Left cardiac atrium (tissue), 4 donors: Measurements from ENCODE around the gene RHEB. TPM values are rescaled to one million over a fixed set of nuclear protein-coding genes. Genes with fewer than 3 reads are reported as not detected.

Experiments used
- ATAC-seq, 2 donors: fragments of 200-7000 bp; cut with Tn5 transposase; one replicate each; pipeline ENCODE4 v1.9.1; 2020; ENCODE audit warnings: mild to moderate bottlenecking in 2 of 2, moderate library complexity in 2 of 2
- DNase-seq: peaks from one replicate; pipeline ENCODE4 v3.0.0-alpha.2; 2020
- intact Hi-C, 2 donors: fragments of 100-400 bp; cut with DNase I; formaldehyde crosslinking; loops; one replicate each; pipeline versions ENCODE4 v1.14.1 to v1.15.1; 2022 to 2023
- total RNA-seq, 2 donors: library from RNA; stranded (reverse); fragmentation: NEBNext Ultra II Directional; extraction: Animal tissue kit (Norgen Biotek cat#: 25700); gene quantifications; one replicate each; pipeline ENCODE4 v1.2.1, GENCODE V29; 2021
- donor health status: DM: no; HTN: yes; CAD: no.
- donor health status: DM: no; HTN: yes; CAD: no; lungs with severe emphysema.
- donor health status: DM: yes; HTN: yes; CAD: no.
- donor health status: Dilated cardiomyopathy.

The RHEB gene
- total RNA-seq, 2 donors from 2014 or later, result 110 to 180 TPM

DNA sequence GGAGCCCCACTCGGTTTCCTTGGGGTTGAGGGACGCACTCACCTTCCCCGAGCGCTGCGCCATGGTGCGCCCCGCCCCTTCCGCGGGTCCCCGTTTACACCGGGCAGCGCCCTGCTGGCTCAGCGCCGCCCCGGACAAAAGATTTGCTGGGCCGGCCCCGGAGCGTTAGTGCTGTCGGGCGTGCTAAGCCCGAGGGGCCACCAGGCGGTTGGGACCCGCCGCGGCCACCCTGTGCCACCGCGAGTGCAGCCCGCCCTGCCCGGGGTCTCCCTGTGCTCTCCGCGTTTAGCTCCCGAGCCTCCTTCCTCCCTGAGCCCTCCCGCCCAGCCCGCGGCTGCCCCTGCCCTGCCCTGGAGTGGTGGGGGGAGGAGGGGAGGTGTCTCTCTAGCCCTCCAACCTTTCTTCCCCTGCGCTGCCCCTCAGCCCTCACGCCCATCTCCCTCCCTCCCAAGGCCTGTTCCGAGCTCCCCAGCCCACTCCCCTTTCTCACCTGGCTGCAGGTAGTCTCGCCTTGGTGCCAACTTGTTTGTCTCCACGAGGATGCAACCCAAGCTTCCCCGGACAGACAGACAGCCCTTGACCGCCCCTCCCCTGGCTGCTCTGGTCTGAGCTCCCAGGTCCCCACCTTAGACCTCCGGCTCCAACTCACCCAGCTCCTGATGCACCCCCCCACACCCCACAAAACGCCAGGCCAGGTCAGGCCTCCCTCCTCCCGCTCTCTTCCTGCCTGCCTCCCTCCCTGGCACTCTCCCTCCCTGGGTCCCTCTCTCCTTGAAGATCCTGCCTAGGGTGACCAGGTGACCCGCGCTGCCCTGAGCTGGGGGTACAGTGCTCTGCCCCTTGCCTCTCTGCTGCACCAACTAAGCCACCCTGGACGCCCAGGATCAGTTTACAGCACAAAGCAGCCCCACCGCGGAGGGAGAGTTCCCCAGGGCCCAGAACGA, 79.6 kb downstream of the RHEB start, which contains the start of gene CRYGN:
Gene CRYGN (minus strand): TSS at position 287 of the 944 bp plus-strand sequence. CDS start 224 bp downstream, at position 63.
- no peak for DNase-seq
- ATAC-seq, result peak in 1 of 2 donors; percentile 23
- intact Hi-C loops, result no loop called here

DNA sequence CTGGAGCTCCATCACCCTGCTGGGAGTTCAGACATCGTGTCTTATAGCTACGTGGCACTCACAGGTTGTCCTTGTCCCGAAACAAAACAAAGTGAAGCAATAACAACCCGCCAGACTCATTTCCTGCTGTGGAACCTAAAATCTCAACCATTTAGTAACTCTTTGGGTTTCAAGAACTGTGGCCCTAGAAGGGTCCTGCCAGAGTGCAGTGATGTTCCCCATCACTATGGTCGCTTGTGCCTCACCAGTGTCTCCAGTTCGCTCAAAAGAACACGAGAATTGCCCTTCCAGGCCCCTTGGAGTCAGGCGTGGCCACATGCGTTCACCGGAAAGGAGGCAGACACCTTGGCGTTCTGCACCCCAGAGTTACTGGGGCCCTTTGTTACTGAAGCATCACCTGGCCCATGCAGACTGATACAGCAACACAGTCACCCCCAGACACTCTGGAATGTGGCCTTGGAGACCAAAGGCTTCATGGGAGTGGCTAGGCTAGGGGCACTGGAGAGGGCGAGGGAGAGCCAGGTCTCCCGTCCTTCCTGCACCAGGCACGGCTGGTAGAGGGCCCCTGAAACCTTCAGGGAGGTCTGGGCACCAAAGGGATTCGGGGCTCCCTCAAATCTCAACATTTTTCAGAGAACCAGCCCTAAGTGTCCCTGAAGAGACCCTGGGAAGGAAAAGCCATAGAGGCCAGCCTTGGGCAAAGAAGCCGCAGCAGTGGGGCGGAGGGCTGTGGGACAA, 80.7 kb downstream of the RHEB start:
- no peak for ATAC-seq
- no peak for DNase-seq
- intact Hi-C loops, result no loop called here

DNA sequence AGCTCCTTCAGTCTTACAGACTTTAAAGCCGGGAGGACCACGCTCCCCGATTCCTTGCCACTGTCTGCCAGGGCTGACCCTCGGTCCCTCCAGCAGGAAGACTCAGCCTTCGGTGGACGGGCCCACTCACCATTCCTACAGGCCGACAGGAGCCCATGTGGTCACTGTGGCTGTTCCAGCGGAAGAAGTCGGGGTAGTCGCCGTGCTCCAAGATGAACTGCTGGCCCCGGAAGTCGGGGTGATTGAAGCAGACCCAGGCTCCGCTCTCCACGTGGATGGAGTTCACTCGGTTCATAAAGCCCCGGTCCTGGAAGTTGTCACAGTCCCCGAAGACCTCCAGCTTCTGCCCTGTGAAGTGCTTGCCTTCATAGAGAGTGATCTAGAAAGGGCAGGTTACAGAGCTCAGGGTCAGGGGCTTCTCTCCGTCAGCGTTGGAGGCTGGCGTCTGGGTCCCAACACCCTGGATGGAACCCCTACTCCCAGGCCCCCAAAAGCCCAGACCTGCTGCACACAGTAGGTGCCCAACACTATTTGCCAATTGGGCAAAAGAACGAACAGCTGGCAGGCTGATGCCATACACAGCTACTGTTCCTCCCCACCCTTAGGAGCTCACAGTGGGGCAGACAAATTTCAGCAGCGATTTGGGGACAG, 81.7 kb downstream of the RHEB start:
- intact Hi-C loops, result no loop called here
- DNase-seq (no peak), ATAC-seq (no peak)

DNA sequence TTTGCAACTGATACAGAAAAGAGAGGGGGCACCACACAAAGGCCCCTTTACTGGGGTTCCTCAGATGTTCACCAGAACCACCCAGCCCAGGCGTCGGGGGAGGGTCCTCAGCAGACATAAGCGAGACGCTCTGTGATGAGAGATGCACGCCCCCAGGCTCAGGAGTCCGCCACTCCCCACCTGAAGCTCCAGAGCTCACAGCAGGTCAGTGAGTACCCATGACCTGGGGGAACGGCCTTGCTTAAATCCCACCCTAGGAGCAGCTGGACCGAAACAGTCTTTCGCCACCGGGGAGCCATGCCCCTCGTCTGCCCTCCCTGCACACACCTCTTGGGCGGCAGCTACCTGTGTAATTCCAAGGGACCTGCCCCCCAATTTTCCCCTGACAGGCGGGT, 82.5 kb downstream of the RHEB start:
- ATAC-seq, result no peak
- intact Hi-C loops, result no loop called here
- DNase-seq, result no peak

DNA sequence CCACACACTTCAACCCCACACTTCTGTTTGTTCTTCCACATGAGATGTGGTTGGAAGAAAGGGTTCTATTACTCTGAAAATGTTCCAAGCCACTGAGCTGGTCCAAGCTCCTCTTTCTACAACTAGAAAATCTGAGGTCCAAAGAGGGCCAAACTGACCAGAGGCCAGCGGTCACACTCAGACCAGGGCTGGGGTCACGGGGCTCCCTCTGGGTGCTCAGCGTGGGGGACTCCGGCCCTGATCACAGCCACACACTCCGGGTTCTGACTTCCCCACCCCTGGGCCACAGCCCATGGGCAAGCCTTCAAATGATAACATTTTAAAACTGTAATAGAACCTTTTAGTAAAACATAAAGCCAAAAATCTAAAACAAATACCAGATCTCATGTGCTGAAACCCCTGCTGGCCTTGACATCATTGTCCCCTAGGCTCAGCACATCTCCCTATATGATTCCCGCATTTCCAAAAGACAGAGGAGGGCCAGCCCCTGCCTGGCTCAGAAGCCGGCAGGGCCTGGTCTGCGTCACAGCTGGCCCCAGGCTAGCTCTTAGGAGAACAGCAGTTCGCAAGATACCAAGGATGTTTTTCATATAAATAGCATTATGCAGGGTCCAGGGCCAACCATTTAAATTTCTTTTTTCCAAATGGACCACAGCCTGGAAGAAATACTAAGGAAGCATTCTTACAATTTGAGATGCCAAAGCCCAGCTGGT, 83.1 kb downstream of the RHEB start:
- intact Hi-C loops, result no loop called here
- ATAC-seq, result peak; percentile 32 to 72

DNA sequence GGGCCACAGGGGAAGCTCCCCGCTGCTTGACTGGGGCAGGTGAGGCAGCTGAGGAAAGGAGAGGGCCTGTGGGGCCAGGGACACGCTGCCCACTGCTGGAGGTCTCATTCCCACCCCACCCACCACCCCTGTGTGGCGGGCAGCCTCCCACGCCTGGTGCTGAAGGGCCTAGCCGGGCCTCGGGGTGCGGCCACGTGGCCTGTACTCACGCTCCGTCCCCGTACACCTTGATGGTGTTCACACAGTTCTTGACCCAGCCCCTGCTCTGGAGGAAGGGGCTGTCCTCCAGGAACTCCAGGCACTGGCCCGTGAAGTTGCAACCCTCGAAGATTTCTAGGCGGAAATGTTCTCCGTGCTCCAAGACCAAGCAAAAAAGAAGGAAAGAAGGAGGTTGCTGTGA, 83.7 kb downstream of the RHEB start:
- ATAC-seq (no peak), DNase-seq (no peak)
- intact Hi-C loops, result no loop called here

More for the DNA sequence above, 83.1 kb downstream of the RHEB start:
- DNase-seq, result no peak

DNA sequence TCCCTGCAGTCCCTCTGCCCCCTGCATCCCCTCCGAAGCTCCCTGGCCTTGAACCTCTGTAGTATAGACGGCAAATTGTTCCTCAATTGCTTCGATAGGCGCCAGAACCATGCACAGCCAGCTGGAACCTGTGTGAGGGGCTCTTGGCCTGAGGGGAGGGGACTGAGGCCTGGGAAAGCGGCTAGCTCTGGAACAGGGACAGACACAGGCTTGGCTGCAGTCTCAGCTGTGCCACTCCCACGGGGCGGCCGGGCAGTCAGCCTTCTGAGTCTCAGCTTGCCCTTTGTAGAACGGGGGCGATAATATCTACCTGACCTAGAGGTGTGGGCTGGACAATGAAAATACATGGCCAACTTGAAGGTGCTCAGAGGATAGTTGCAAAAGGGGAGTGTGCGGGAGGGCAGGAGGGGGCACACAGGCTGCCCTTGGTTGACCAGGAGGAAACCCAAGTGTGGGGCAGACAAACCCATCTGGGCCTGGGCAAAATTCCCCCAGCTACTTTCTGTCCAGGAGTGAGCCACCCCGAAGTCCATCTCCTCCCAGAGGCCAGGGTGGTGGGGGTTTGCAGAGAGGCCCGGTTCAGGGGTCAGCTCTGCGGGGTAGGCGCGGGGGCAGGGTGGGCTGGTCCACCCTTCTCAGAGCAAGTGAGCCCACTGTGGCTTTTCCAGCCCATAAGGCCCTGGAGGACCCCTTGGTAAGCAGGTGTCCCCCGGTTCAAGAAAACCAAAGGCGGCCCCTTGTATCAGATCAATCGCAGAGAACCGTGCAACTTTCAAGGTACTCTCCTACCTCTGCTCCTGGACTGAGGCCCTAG, 84.4 kb downstream of the RHEB start:
- ATAC-seq (no peak), DNase-seq (no peak)
- intact Hi-C loops, result no loop called here

DNA sequence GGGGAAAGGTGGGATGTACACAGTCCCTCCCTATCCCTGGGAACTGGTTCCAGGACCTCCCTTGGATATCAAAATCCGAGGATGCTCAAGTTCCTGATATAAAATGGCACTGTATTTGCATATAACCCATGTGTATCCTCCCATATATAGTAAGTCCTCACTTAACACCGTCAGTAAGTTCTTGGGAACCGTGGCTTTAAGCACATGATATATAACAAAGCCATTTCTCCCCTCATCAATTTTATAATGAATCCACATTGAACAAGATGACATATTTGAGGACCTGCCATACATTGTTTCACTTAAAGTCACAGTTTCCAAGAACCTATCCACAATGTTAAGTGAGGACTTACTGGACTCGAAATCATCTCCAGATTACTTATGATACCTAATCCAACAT, 85.1 kb downstream of the RHEB start:
- intact Hi-C loops, result no loop called here

DNA sequence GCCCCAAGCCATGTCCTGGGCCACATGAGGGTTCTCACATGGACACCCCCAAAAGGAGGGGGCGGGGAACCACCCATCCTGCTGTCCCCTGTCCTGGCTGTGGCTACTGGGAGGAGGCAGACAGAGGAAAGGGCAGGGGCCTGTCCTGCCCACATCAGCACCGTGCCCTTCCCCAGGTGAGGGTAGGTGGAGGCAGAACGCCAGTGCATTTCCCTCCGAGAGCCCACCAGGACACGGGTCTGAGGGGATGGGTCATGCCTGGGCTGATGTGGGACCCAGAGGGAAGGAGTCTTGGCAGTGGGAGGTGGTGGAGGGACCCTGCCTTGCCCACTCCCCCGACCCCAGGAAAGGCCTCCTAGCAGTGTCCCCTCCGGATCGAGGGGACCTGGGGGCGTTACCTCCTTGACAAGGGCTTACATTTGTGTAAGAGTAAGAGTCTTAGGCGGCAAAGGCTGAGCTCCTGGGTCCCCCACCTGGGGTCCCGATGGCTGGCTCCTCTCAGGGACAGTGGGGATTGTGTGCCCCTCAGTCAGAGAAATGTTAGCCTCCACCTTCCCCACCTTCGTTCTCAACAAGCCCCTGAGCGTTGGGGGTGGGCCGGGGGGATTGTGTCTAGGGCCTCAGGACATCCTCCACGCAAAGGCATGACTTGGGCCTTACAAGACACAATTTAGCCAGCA, 85.8 kb downstream of the RHEB start:
- intact Hi-C loops, result no loop called here
- ATAC-seq (no peak), DNase-seq (no peak)

More for the DNA sequence above, 85.1 kb downstream of the RHEB start:
- DNase-seq, result no peak
- no peak for ATAC-seq

DNA sequence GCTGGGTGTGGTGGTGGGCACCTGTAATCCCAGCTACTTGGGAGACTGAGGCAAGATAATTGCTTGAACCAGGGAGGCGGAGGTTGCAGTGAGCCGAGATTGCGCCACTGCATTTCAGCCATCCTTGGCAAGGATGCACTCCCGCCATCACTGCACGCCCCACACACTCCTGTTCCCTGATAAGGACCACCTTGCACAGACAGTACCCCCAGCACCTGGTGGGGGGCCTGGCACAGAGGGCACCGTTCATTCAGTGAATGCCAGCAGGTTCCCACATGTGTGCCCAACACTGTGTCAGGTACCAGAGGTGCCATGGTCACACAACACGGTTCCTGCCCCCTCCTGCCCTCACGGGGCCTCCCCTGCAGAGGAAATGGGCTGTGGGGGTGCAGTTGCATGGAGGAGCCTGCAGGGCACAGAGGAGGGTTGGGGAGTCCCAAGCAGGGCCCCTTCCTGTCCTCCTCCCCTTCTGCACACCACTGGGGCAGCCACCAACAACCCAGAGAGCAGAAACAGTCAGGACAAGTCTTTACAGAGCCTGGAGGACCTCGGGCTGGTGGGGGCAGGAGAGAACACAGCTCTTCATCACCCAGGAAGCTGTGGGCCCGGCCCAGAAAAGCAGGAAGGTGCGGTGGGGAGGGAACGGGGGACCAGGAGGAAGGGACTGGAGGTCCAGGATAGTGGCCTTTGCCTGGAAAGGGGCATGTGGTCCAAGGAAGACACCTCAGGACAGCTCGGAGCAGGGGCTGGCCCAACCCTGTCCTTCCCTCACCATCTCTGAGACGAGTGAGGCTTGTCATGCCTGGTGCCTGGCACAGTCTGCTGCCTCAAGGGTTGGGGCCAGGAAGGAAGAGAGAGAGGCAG, 86.8 kb downstream of the RHEB start:
- intact Hi-C loops, result no loop called here
- no peak for DNase-seq
- no peak for ATAC-seq

DNA sequence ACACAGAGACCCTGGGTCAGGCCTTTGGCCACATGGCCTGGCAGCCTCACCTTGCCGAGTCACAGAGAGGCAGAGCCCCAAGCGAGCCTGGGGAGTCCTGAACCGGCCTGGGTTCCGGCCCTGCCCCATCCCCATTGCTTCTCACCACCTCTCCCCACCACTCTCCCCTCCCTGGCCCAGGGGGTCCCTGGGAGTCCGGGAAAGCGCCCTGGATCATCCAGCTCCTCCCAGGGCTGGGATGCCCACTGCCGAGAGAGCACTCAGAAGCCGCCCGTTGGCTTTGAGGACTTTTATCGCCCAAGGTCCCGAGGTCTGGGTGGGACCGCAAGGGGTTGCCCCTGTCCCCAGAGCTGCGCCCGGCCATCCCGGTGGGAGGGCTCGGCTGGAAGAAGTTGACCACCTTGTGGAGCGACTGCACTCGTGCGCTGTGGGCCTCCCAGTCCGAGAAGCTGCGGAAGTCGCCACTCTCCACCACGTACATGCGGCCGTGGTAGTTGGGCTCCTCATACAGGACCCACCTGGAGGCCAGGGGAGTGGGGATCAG, 87.9 kb downstream of the RHEB start:
- intact Hi-C loops, result no loop called here
- no peak for ATAC-seq
- no peak for DNase-seq

DNA sequence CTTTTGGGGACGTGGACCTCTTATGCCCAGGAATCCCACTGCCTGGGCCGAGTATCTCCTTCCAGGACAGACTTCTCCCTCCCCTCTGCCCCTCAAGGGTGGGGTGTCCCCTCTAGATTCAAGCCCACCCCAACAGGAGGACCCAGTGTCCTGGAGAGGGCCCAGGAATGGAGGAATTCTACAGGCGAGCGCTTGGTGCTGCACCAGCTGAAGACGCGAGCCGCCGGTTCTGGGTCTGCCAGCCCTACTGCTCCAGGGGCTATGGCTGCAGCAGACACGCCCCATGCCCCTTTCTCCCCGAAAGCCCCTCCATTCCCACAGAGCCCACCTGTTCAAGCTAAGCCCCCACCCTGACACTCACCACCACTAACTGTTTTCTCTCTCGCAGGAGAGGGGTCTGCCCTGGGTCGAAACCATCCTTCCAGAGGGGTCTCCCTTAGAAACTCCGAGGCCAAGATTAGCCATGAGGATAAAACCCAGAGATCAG, 88.4 kb downstream of the RHEB start:
- ATAC-seq (no peak), DNase-seq (no peak)
- intact Hi-C loops, result no loop called here

DNA sequence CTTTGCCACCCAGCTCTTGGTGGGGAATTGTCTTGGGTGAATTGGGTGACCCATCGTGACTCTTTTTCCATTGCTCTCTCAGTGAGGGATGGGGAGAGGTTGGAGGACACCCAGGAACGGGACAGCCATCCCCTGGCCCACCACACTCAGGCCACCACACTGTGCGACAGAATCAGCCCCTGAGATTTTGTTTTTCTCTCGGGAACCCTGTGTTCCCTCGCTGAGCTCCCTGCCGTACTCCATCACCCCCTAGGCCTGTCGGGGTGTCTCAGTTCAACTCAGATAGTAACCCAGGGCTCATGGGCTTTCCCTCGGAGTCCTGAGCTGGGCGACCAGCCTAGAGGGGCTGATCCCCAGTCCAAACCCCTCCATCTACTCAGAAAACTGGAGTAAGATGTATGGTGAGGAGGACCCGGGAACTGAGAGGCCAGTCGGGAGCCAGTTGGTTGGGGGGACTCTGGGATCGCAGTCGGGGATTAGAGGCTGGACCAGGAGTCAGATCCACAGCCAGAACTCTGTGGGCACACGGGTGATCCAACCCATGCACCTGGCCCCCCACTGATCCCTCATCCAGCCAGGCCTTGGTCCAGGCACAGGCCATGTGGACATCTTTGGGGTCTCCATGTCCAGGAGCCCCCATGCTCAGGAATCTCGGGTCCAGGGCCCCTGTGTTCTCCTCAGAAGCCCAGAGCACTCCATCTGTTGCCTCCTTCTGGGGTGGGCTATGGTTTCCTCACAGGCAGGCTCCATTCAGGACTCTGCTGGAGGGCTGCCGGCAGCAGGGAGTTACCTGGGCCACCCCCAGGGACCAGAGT, 89.1 kb downstream of the RHEB start:
- ATAC-seq, result no peak
- intact Hi-C loops, result no loop called here

DNA sequence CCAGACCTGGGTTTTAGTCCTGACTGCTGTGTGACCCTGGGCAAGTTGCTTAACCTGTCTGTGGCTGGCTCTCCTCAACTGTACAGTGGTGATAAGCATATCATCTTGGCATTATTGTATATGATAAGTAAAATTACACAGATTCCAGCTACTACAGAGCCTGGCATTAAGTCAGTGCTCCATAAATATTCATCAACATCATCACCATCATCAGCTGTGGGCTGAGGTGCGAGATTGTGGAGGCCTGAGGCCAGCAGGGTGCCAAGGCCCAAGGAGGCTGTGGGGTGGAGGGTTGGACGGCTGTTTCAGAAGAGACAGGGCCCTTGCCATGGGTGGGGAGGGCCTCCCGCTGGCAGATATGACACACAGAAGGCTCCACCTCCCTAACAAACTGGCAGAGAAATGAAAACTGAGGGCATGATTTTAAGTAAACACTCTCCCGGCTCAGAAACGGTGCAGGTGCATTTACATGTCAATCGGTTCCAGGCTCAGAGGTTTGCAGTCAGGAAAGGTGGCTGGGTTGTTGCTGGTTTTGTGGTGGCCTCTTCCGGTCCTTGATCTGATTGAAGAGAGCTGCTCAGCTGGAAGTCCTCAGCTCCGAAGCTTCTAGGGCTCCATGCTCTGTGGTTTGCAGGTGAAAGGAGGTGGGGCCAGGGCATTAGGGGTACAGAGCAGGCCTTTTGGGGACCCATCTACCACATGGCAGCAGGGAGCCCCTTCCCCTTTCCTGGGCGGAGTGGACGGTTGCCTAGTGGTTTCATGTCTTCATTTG, 89.9 kb downstream of the RHEB start:
- intact Hi-C loops, result no loop called here
- ATAC-seq, result peak in 1 of 2 donors; percentile 4
- DNase-seq, result no peak

More for the DNA sequence above, 89.1 kb downstream of the RHEB start:
- DNase-seq, result no peak

DNA sequence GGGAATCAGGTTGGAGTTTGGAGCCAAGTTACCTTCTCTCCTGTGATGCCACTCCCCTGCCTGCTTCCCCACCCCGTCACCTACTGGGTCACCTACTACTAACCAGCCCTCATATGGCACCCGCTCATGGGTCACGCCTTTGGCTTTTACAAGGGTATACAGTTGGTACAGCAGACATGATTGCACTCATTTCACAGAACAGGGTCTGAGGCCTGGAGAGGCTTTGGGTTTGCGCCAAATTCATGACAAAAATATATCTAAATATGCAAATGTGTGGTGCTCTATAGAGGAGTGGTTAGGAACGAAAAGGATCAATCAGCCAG, 90.5 kb downstream of the RHEB start:
- ATAC-seq, result no peak
- intact Hi-C loops, result no loop called here
- no peak for DNase-seq
